H9 (cell line): ENCODE data around the gene ESPNL. TPM values are rescaled to one million over a fixed set of nuclear protein-coding genes. Genes with fewer than 3 reads are reported as not detected.

Source experiments
- DNase-seq: peaks from one replicate; pipeline ENCODE4 v3.0.0-alpha.2; 2017
- H2AFZ ChIP-seq: one replicate; pipeline ENCODE4 v1.6.1; 2013; ENCODE audit warnings: mild to moderate bottlenecking, low read length, control low read depth, moderate library complexity
- H2AK5ac ChIP-seq: 2 replicates; pipeline ENCODE4 v1.6.1; 2013; ENCODE audit warnings: low read length, control low read depth, mixed read lengths; ENCODE audit not compliant: insufficient read length
- H2BK120ac ChIP-seq: one replicate; pipeline ENCODE4 v1.6.1; 2013; ENCODE audit warnings: low read depth, mild to moderate bottlenecking, low read length, control low read depth, inconsistent platforms; ENCODE audit not compliant: poor library complexity, severe bottlenecking
- H2BK12ac ChIP-seq: 2 replicates; pipeline ENCODE4 v1.6.1; 2013; ENCODE audit warnings: low read length, control low read depth, mixed read lengths, low read depth; ENCODE audit not compliant: insufficient read length
- H2BK15ac ChIP-seq: 2 replicates; pipeline ENCODE4 v1.6.1; 2013; ENCODE audit warnings: low read depth, low read length, control low read depth
- H2BK20ac ChIP-seq: one replicate; pipeline ENCODE4 v1.6.1; 2013; ENCODE audit warnings: low read depth, mild to moderate bottlenecking, low read length, control low read depth, inconsistent platforms; ENCODE audit not compliant: poor library complexity, severe bottlenecking
- H2BK5ac ChIP-seq: 2 replicates; pipeline ENCODE4 v1.6.1; 2013; ENCODE audit warnings: low read length, control low read depth, mixed read lengths; ENCODE audit not compliant: insufficient read length
- H3K14ac ChIP-seq: 2 replicates; pipeline ENCODE4 v1.6.1; 2013; ENCODE audit warnings: low read length, control low read depth; ENCODE audit not compliant: insufficient read depth
- H3K18ac ChIP-seq: 2 replicates; pipeline ENCODE4 v1.6.1; 2013; ENCODE audit warnings: low read depth, mild to moderate bottlenecking, mixed read lengths, low read length, control low read depth; ENCODE audit not compliant: insufficient read length
- H3K23ac ChIP-seq: 2 replicates; pipeline ENCODE4 v1.6.1; 2013; ENCODE audit warnings: low read length, control low read depth, mixed read lengths, low read depth; ENCODE audit not compliant: insufficient read length
- H3K23me2 ChIP-seq: 2 replicates; pipeline ENCODE4 v1.6.1; 2013; ENCODE audit warnings: low read depth, mild to moderate bottlenecking, mixed read lengths, low read length, control low read depth; ENCODE audit not compliant: insufficient read length, poor library complexity, severe bottlenecking
- H3K27ac ChIP-seq: 2 replicates; pipeline ENCODE4 v1.5.1; 2013; ENCODE audit warnings: low read length, control low read depth, mixed read lengths, low read depth; ENCODE audit not compliant: insufficient read length
- H3K27me3 ChIP-seq: 2 replicates; pipeline ENCODE4 v1.6.1; 2013; ENCODE audit warnings: low read length, control low read depth, inconsistent platforms; ENCODE audit not compliant: insufficient read depth
- H3K4ac ChIP-seq: 2 replicates; pipeline ENCODE4 v1.6.1; 2013; ENCODE audit warnings: low read depth, mild to moderate bottlenecking, control low read depth, inconsistent platforms, low read length, moderate library complexity
- H3K4me1 ChIP-seq: 2 replicates; pipeline ENCODE4 v1.6.1; 2013; ENCODE audit warnings: low read length, control low read depth, inconsistent platforms; ENCODE audit not compliant: insufficient read depth
- H3K4me2 ChIP-seq: 2 replicates; pipeline ENCODE4 v1.6.1; 2013; ENCODE audit warnings: low read length, control low read depth, mixed read lengths; ENCODE audit not compliant: insufficient read length, insufficient read depth
- H3K56ac ChIP-seq: 2 replicates; pipeline ENCODE4 v1.6.1; 2013; ENCODE audit warnings: low read depth, mild to moderate bottlenecking, mixed read lengths, low read length, control low read depth; ENCODE audit not compliant: insufficient read length
- H3K79me1 ChIP-seq: 2 replicates; pipeline ENCODE4 v1.6.1; 2013; ENCODE audit warnings: low read depth, mild to moderate bottlenecking, moderate library complexity, low read length, control low read depth, inconsistent platforms; ENCODE audit not compliant: insufficient read depth, poor library complexity, severe bottlenecking
- H3K79me2 ChIP-seq: 2 replicates; pipeline ENCODE4 v1.6.1; 2013; ENCODE audit warnings: low read length, control low read depth, inconsistent platforms; ENCODE audit not compliant: insufficient read depth
- H3K9ac ChIP-seq: 2 replicates; pipeline ENCODE4 v1.6.1; 2013; ENCODE audit warnings: low read length, control low read depth, mixed read lengths; ENCODE audit not compliant: insufficient read length; ENCODE audit errors: extremely low read depth
- H3K9me3 ChIP-seq: one replicate; pipeline ENCODE4 v1.6.1; 2013; ENCODE audit warnings: low read depth, low read length, inconsistent platforms; ENCODE audit not compliant: control insufficient read depth
- H3T11ph ChIP-seq: one replicate; pipeline ENCODE4 v1.6.1; 2013; ENCODE audit warnings: mild to moderate bottlenecking, low read length, control low read depth, inconsistent platforms
- H4K20me1 ChIP-seq: one replicate; pipeline ENCODE4 v1.6.1; 2013; ENCODE audit not compliant: control insufficient read depth, insufficient read length, insufficient read depth
- H4K5ac ChIP-seq: 2 replicates; pipeline ENCODE4 v1.6.1; 2013; ENCODE audit warnings: low read depth, mild to moderate bottlenecking, mixed read lengths, low read length, control low read depth; ENCODE audit not compliant: insufficient read length
- H4K8ac ChIP-seq: replicated peaks from 2 replicates; pipeline ENCODE4 v1.6.1; 2013; ENCODE audit warnings: low read length, control low read depth, mixed read lengths, low read depth; ENCODE audit not compliant: insufficient read length
- H4K91ac ChIP-seq: 2 replicates; pipeline ENCODE4 v1.6.1; 2013; ENCODE audit warnings: low read depth, mild to moderate bottlenecking, moderate library complexity, mixed read lengths, low read length, control low read depth; ENCODE audit not compliant: insufficient read length
- H3K27ac Mint-ChIP-seq, 3 experiments: 2 replicates in 2 of 3; 3 replicates in 1 of 3; pipeline ENCODE4 v1.8.0; 2020 to 2021; ENCODE audit warnings: mixed read lengths in 3 of 3, mild to moderate bottlenecking in 1 of 3, moderate library complexity in 1 of 3
- H3K27me3 Mint-ChIP-seq: 2 replicates; pipeline ENCODE4 v1.8.0; 2021; ENCODE audit warnings: low read depth, mild to moderate bottlenecking, moderate library complexity, mixed read lengths
- H3K36me3 Mint-ChIP-seq, 3 experiments: 2 replicates in 2 of 3; 3 replicates in 1 of 3; pipeline ENCODE4 v1.8.0; 2020 to 2021; ENCODE audit warnings: low read depth in 3 of 3, mixed read lengths in 3 of 3; ENCODE audit not compliant: insufficient read depth in 1 of 3
- H3K4me1 Mint-ChIP-seq, 2 experiments: 2 replicates each; pipeline ENCODE4 v1.8.0; 2020; ENCODE audit warnings: mixed read lengths in 2 of 2
- H3K4me3 Mint-ChIP-seq, 2 experiments: 2 replicates in 1 of 2; 3 replicates in 1 of 2; pipeline ENCODE4 v1.8.0; 2020 to 2021; ENCODE audit warnings: mild to moderate bottlenecking in 2 of 2, mixed read lengths in 2 of 2, moderate library complexity in 1 of 2
- H3K9me3 Mint-ChIP-seq, 2 experiments: 2 replicates in 1 of 2; 3 replicates in 1 of 2; pipeline ENCODE4 v1.8.0; 2020; ENCODE audit warnings: mild to moderate bottlenecking in 2 of 2, mixed read lengths in 2 of 2, moderate library complexity in 1 of 2
- WGBS: extraction: QIAGEN DNeasy Blood & Tissue Kit; methylation state at CpG from one replicate; pipeline ENCODE4 v1.1.7; 2013; ENCODE audit warnings: missing lambda C conversion rate, low lambda C conversion rate, mixed read lengths; ENCODE audit not compliant: insufficient read length; ENCODE audit errors: extremely low coverage; 5-methylcytosine and 5-hydroxymethylcytosine counted together
- total RNA-seq: library from RNA; stranded (reverse); gene quantifications from 2 replicates; pipeline ENCODE4 v1.2.1, GENCODE V29; 2021
- TF ChIP-seq, protein P1 (sequence below): fragments of 200-600 bp; sonication (generic); conservative IDR thresholded peaks from 3 replicates; pipeline ENCODE4 v1.8.0; 2021; ENCODE audit warnings: antibody characterized with exemption, mild to moderate bottlenecking

The ESPNL gene
- total RNA-seq, 1 experiment from 2014 or later = 0.17 TPM

GRCh38 chr2:238126775-238127164 lies 26.6 kb downstream of the ESPNL start:
- H3K4me2 ChIP-seq = no peak overlapping the region
- H2BK5ac ChIP-seq = no peak overlapping the region
- no peaks in the 10 kb centered on the region for H3K27me3 ChIP-seq
- H2AFZ ChIP-seq = no peak overlapping the region
- H3K79me2 ChIP-seq = no peaks in the 10 kb centered on the region
- H4K20me1 ChIP-seq = no peaks in the 10 kb centered on the region
- Mint-ChIP-seq H3K27ac (no peak overlapping the region), H3K27me3 (no peaks in the 10 kb centered on the region; the same call in 1 of the 2 replicates), H3K36me3 (no peaks in the 10 kb centered on the region), H3K4me1 (no peaks in the 10 kb centered on the region), H3K9me3 (no peaks in the 10 kb centered on the region; a peak in 1 of 5 replicates), H3K4me3 (no peak overlapping the region)
- DNase-seq = no peak
- H4K8ac ChIP-seq = no peak overlapping the region
- TF ChIP-seq, protein P1, sequence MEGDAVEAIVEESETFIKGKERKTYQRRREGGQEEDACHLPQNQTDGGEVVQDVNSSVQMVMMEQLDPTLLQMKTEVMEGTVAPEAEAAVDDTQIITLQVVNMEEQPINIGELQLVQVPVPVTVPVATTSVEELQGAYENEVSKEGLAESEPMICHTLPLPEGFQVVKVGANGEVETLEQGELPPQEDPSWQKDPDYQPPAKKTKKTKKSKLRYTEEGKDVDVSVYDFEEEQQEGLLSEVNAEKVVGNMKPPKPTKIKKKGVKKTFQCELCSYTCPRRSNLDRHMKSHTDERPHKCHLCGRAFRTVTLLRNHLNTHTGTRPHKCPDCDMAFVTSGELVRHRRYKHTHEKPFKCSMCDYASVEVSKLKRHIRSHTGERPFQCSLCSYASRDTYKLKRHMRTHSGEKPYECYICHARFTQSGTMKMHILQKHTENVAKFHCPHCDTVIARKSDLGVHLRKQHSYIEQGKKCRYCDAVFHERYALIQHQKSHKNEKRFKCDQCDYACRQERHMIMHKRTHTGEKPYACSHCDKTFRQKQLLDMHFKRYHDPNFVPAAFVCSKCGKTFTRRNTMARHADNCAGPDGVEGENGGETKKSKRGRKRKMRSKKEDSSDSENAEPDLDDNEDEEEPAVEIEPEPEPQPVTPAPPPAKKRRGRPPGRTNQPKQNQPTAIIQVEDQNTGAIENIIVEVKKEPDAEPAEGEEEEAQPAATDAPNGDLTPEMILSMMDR = no peak
- H3K23ac ChIP-seq = no peak overlapping the region
- no peak overlapping the region for H3T11ph ChIP-seq
- no peak overlapping the region for H3K9ac ChIP-seq
- H4K91ac ChIP-seq = no peak overlapping the region
- H3K27ac ChIP-seq = no peak overlapping the region
- H3K79me1 ChIP-seq = no peaks in the 10 kb centered on the region
- no peak overlapping the region for H2BK20ac ChIP-seq
- H3K56ac ChIP-seq = no peak overlapping the region
- H4K5ac ChIP-seq = no peak overlapping the region
- no peaks in the 10 kb centered on the region for H3K4me1 ChIP-seq
- no CpG with 5 or more reads among the region's 2 CpGs for WGBS
- no peak overlapping the region for H2BK12ac ChIP-seq
- H3K14ac ChIP-seq = no peak overlapping the region
- no peaks in the 10 kb centered on the region for H3K9me3 ChIP-seq
- no peak overlapping the region for H2AK5ac ChIP-seq
- H2BK15ac ChIP-seq = no peak overlapping the region
- no peaks in the 10 kb centered on the region for H3K23me2 ChIP-seq
- H3K4ac ChIP-seq = no peak overlapping the region
- H2BK120ac ChIP-seq = no peak overlapping the region
- no peak overlapping the region for H3K18ac ChIP-seq
